Sigmoid colon (tissue), 4 donors: ENCODE data around the gene DISP2.

Source experiments
- EP300 ChIP-seq, 4 donors: sonication (generic); formaldehyde crosslinking; IDR thresholded peaks; one replicate each; pipeline ENCODE4 v1.6.1; 2017; ENCODE audit warnings: antibody characterized with exemption in 4 of 4
- POLR2A ChIP-seq, 2 donors: fragments of 450-650 bp; IDR thresholded peaks; one replicate each; pipeline ENCODE4 v1.6.1; 2016; ENCODE audit warnings: antibody characterized with exemption in 2 of 2, mild to moderate bottlenecking in 2 of 2, moderate library complexity in 2 of 2
- POLR2AphosphoS5 ChIP-seq, 4 donors: sonication (generic); formaldehyde crosslinking; IDR thresholded peaks; one replicate each; pipeline ENCODE4 v1.6.1; 2017; ENCODE audit warnings: antibody characterized with exemption in 4 of 4
- TF ChIP-seq, protein P1 (sequence below), 4 experiments: fragments of 450-650 bp in 3 of 4; fragments of 200-600 bp in 1 of 4; IDR thresholded peaks; one replicate each; pipeline ENCODE4 v1.5.1; 2016 to 2019; ENCODE audit warnings: antibody characterized with exemption in 4 of 4, mild to moderate bottlenecking in 3 of 4, moderate library complexity in 2 of 4

DNA sequence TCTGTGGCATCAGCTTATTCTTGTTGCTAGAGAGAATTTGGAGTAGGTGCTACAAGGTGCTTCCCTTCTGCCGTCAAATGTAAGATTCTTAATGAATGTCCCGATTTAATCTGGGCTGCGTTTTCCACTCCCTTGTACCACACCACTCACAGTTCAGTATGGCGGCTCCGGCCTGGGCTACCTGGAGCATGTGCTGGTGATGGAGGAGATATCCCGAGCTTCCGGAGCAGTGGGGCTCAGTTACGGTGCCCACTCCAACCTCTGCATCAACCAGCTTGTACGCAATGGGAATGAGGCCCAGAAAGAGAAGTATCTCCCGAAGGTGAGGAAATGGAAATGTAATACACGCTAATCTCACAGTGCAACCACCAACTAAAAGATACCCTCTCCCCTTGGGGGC, 52.5 kb downstream of the DISP2 start:
- TF ChIP-seq, protein P1, sequence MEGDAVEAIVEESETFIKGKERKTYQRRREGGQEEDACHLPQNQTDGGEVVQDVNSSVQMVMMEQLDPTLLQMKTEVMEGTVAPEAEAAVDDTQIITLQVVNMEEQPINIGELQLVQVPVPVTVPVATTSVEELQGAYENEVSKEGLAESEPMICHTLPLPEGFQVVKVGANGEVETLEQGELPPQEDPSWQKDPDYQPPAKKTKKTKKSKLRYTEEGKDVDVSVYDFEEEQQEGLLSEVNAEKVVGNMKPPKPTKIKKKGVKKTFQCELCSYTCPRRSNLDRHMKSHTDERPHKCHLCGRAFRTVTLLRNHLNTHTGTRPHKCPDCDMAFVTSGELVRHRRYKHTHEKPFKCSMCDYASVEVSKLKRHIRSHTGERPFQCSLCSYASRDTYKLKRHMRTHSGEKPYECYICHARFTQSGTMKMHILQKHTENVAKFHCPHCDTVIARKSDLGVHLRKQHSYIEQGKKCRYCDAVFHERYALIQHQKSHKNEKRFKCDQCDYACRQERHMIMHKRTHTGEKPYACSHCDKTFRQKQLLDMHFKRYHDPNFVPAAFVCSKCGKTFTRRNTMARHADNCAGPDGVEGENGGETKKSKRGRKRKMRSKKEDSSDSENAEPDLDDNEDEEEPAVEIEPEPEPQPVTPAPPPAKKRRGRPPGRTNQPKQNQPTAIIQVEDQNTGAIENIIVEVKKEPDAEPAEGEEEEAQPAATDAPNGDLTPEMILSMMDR (IDR thresholded peaks at IDR 0.05): no peak
- no peak for TF ChIP-seq POLR2A (IDR thresholded peaks at IDR 0.05)
- no peak for TF ChIP-seq POLR2AphosphoS5 (IDR thresholded peaks at IDR 0.05)
- no peak for TF ChIP-seq EP300 (IDR thresholded peaks at IDR 0.05)
